K562 (cell line): ENCODE measurements around the gene NEURL1B. TPM values are rescaled to one million over a fixed set of nuclear protein-coding genes. Genes with fewer than 3 reads are reported as not detected.
A peak's percentile ranks its signal among the peaks of the same experiment; 100 is the strongest.

ENCODE experiments used
- CUX1 ChIP-seq: fragments of 200-800 bp; sonication (Bioruptor generic); IDR thresholded peaks from 2 replicates; pipeline ENCODE4 v1.6.1; 2016; ENCODE audit warnings: missing genetic modification characterization, missing compliant biosample characterization
- GABPA ChIP-seq: fragments of 200-800 bp; sonication (Bioruptor generic); conservative IDR thresholded peaks from 2 replicates; pipeline ENCODE4 v1.6.1; 2016; ENCODE audit warnings: low read depth, missing genetic modification characterization, missing compliant biosample characterization
- IRF2 ChIP-seq: sonication (generic); formaldehyde crosslinking; IDR thresholded peaks from 2 replicates; pipeline ENCODE4 v1.8.1; 2022; ENCODE audit warnings: mild to moderate bottlenecking, missing genetic modification reagents
- MGA ChIP-seq: fragments of 450-650 bp; IDR thresholded peaks from 2 replicates; pipeline ENCODE4 v1.6.1; 2016; ENCODE audit warnings: mild to moderate bottlenecking, moderate library complexity
- ZNF57 ChIP-seq: fragments of 450-650 bp; formaldehyde crosslinking; IDR thresholded peaks from 2 replicates; pipeline ENCODE4 v1.4.0; 2020; ENCODE audit warnings: mild to moderate bottlenecking, moderate library complexity
- polyA plus RNA-seq, 8 experiments: library from polyadenylated mRNA; depleted of rRNA in 4 of 8; stranded (reverse) in 5 of 8; unstranded in 3 of 8; fragments of >200 nt; fragmentation: Nextera tagmentation in 2 of 8; fragmentation: Illumina TruSeq in 1 of 8; extraction: Ambion mirVana in 2 of 8; extraction: Trizol in 1 of 8; gene quantifications; 2 replicates each; pipeline versions ENCODE4 v1.2.1 to v1.2.3, GENCODE V29; 2011 to 2014; ENCODE audit warnings: inconsistent platforms in 1 of 8, missing spikeins in 1 of 8
- total RNA-seq, 7 experiments: library from RNA; depleted of rRNA in 6 of 7; stranded (reverse); fragments of >200 nt in 6 of 7; fragmentation: Illumina TruSeq in 2 of 7; extraction: Trizol in 2 of 7; gene quantifications; 2 replicates each; pipeline versions ENCODE4 v1.2.1 to v1.2.3, GENCODE V29; 2011 to 2021; ENCODE audit warnings: low replicate concordance in 1 of 7

The NEURL1B gene
- total and polyA plus RNA-seq, 9 of the 15 experiments (the other 6 are each of a cell fraction or from before 2014, with no cell fraction given), result 0.04 TPM; not detected in 8

- TF ChIP-seq MGA, result peak; percentile 50; the same call in 1 of the 2 replicates
- no peak for TF ChIP-seq ZNF57 (CRISPR knock-in tag)
- no peak for TF ChIP-seq GABPA
- TF ChIP-seq CUX1, result no peak
- TF ChIP-seq IRF2 (CRISPR knock-in tag), result no peak
Observed at GRCh38 chr5:172720655-172721054, 79.6 kb downstream of the NEURL1B start (continued).
